Gastrocnemius medialis (tissue), 4 donors: ENCODE measurements around the gene LRRC52. TPM values are rescaled to one million over a fixed set of nuclear protein-coding genes. Genes with fewer than 3 reads are reported as not detected.

Source experiments
- ATAC-seq, 2 donors: fragments of 150-250 bp; one replicate each; pipeline ENCODE4 v1.9.1; 2016
- DNase-seq, 2 donors: peaks; one replicate each; pipeline ENCODE4 v3.0.0-alpha.2; 2019
- H3K27ac ChIP-seq, 4 donors: fragments of 200-600 bp; sonication (generic); 1 replicate in 1 of 4; 2 replicates in 3 of 4; pipeline ENCODE4 v1.5.1; 2016 to 2018; ENCODE audit warnings: mild to moderate bottlenecking in 2 of 4, moderate library complexity in 1 of 4
- H3K27me3 ChIP-seq, 3 donors: fragments of 200-600 bp; sonication (generic) in 2 of 3; 1 replicate in 1 of 3; 2 replicates in 2 of 3; pipeline versions ENCODE4 v1.5.1 to v1.6.0; 2016 to 2019; ENCODE audit warnings: mild to moderate bottlenecking in 1 of 3, moderate library complexity in 1 of 3
- H3K36me3 ChIP-seq, 2 donors: fragments of 200-600 bp; sonication (generic) in 1 of 2; one replicate each; pipeline ENCODE4 v1.5.1; 2017 to 2018
- H3K4me1 ChIP-seq, 2 donors: fragments of 200-600 bp; sonication (generic) in 1 of 2; one replicate each; pipeline ENCODE4 v1.5.1; 2016 to 2017; ENCODE audit warnings: mild to moderate bottlenecking in 2 of 2
- H3K4me3 ChIP-seq, 4 donors: fragments of 200-600 bp; sonication (generic) in 3 of 4; 1 replicate in 1 of 4; 2 replicates in 3 of 4; pipeline ENCODE4 v1.5.1; 2016 to 2019; ENCODE audit warnings: mild to moderate bottlenecking in 2 of 4
- H3K9me3 ChIP-seq, 3 donors: fragments of 200-600 bp; sonication (generic) in 2 of 3; 1 replicate in 1 of 3; 2 replicates in 2 of 3; pipeline ENCODE4 v1.5.1; 2016 to 2019
- CTCF ChIP-seq, 5 experiments: fragments of 450-650 bp in 3 of 5; fragments of 200-600 bp in 2 of 5; sonication (generic) in 2 of 5; IDR thresholded peaks in 4 of 5; conservative IDR thresholded peaks in 1 of 5; 1 replicate in 4 of 5; 2 replicates in 1 of 5; pipeline ENCODE4 v1.5.1; 2016 to 2019; ENCODE audit warnings: antibody characterized with exemption in 5 of 5, mild to moderate bottlenecking in 3 of 5, moderate library complexity in 3 of 5
- POLR2A ChIP-seq, 2 donors: fragments of 450-650 bp; IDR thresholded peaks; one replicate each; pipeline ENCODE4 v1.6.1; 2017; ENCODE audit warnings: antibody characterized with exemption in 2 of 2, mild to moderate bottlenecking in 2 of 2, moderate library complexity in 2 of 2
- in situ Hi-C, 4 donors: fragments of 200-750 bp; cut with MboI; loops; one replicate each; pipeline versions ENCODE4 v1.15.0 to v1.8.0; 2017; ENCODE audit warnings: low sequenced_read_pairs in 4 of 4
- intact Hi-C: fragments of 100-400 bp; cut with DNase I; formaldehyde crosslinking; loops from one replicate; pipeline ENCODE4 v1.15.1; 2023; ENCODE audit warnings: low total_unique reads
- total RNA-seq, 4 donors: library from RNA; depleted of rRNA; stranded (reverse); fragments of >200 nt; gene quantifications; one replicate each; pipeline versions ENCODE4 v1.1.0 to v1.2.3, GENCODE V29; 2016

Gene LRRC52
- total RNA-seq, 4 donors from 2014 or later, result 0.35 TPM; not detected in 3

DNA sequence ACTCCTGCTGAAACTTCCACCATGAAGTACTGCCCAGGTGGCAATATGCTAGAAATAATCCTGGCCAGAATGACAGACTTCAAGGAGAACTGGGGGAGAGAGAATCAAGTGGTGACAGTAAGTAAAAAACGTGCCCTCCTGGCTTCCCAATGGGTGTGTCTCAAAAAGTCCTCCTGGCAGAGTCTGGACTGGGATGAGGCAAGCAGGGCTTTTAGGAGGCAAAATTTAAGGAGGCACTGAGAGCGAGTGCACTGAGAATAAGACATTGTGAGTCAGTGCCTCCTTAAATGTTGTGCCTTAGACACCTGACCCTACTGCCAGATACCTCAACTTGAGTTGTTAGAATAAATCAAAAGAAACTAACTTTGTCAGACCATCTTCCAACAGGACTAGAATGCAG is 2.2 kb downstream of the LRRC52 start:
- DNase-seq (peak in 1 of 2 donors; percentile 67), ATAC-seq (peak; percentile 21 to 73)
- H3K4me1 ChIP-seq, result peaks cover 33 to 36% of the 10 kb centered on the region in 2 donors
- no peaks in the 10 kb centered on the region for H3K27me3 ChIP-seq
- in situ Hi-C loops (no loop called here), intact Hi-C loops (loop anchor here (5.0 kb wide), 1 partner anchor 46 kb away; no protein-coding TSS in a partner anchor)
- H3K9me3 ChIP-seq, result no peaks in the 10 kb centered on the region
- TF ChIP-seq POLR2A (IDR thresholded peaks at IDR 0.05), result no peak
- no peak for TF ChIP-seq CTCF (IDR thresholded peaks at IDR 0.05 in 4 of 5, conservative IDR thresholded peaks at IDR 0.05 in 1 of 5)
- H3K36me3 ChIP-seq, result no peaks in the 10 kb centered on the region
- no peak overlapping the region for H3K4me3 ChIP-seq
- H3K27ac ChIP-seq, result peak overlapping the region; percentile 12 to 55 (median 34)

- H3K4me1 ChIP-seq, result peaks cover 14 to 16% of the 10 kb centered on the region in 2 donors
- ATAC-seq (no peak), DNase-seq (no peak)
- intact Hi-C loops (loop anchor here (5.0 kb wide), 1 partner anchor 42 kb away; no protein-coding TSS in a partner anchor), in situ Hi-C loops (no loop called here)
- H3K27me3 ChIP-seq, result no peaks in the 10 kb centered on the region
- TF ChIP-seq POLR2A (IDR thresholded peaks at IDR 0.05) (no peak), CTCF (IDR thresholded peaks at IDR 0.05 in 4 of 5, conservative IDR thresholded peaks at IDR 0.05 in 1 of 5) (no peak)
- no peak overlapping the region for H3K27ac ChIP-seq
- H3K36me3 ChIP-seq, result no peaks in the 10 kb centered on the region
- no peak overlapping the region for H3K4me3 ChIP-seq
- H3K9me3 ChIP-seq, result no peaks in the 10 kb centered on the region
Observed at GRCh38 chr1:165549973-165550372, 6.2 kb downstream of the LRRC52 start.

GRCh38 chr1:165551469-165551868 is 7.7 kb downstream of the LRRC52 start:
- TF ChIP-seq POLR2A (IDR thresholded peaks at IDR 0.05) (no peak), CTCF (IDR thresholded peaks at IDR 0.05 in 4 of 5, conservative IDR thresholded peaks at IDR 0.05 in 1 of 5) (no peak)
- in situ Hi-C loops (no loop called here), intact Hi-C loops (no loop called here)
- Histone ChIP-seq H3K27me3 (no peaks in the 10 kb centered on the region), H3K4me1 (peaks cover 6 to 11% of the 10 kb centered on the region in 2 donors), H3K9me3 (no peaks in the 10 kb centered on the region), H3K36me3 (no peaks in the 10 kb centered on the region), H3K4me3 (no peak overlapping the region), H3K27ac (no peak overlapping the region)
- DNase-seq (no peak), ATAC-seq (no peak)

- no peaks in the 10 kb centered on the region for H3K27me3 ChIP-seq
- intact Hi-C loops (no loop called here), in situ Hi-C loops (no loop called here)
- no peaks in the 10 kb centered on the region for H3K36me3 ChIP-seq
- DNase-seq (no peak), ATAC-seq (no peak)
- TF ChIP-seq POLR2A (IDR thresholded peaks at IDR 0.05) (no peak), CTCF (IDR thresholded peaks at IDR 0.05 in 4 of 5, conservative IDR thresholded peaks at IDR 0.05 in 1 of 5) (no peak)
- no peaks in the 10 kb centered on the region for H3K4me1 ChIP-seq
- no peak overlapping the region for H3K4me3 ChIP-seq
- H3K27ac ChIP-seq, result no peak overlapping the region
- no peaks in the 10 kb centered on the region for H3K9me3 ChIP-seq
Observed at GRCh38 chr1:165560883-165561656, 17.3 kb downstream of the LRRC52 start.
